Hepatocyte (in vitro differentiated cells): ENCODE measurements around the gene CCDC69. TPM values are rescaled to one million over a fixed set of nuclear protein-coding genes. Genes with fewer than 3 reads are reported as not detected.

Experiments used
- DNase-seq: peaks from one replicate; pipeline ENCODE4 v3.0.0-alpha.2; 2016; ENCODE audit warnings: low spot score
- H2AFZ ChIP-seq: fragments of 200-600 bp; sonication (generic); 2 replicates; pipeline ENCODE4 v1.6.0; 2016; ENCODE audit warnings: antibody characterized with exemption, mild to moderate bottlenecking
- H3K27ac ChIP-seq: fragments of 200-600 bp; sonication (generic); 2 replicates; pipeline ENCODE4 v1.5.1; 2016; ENCODE audit warnings: mild to moderate bottlenecking
- H3K27me3 ChIP-seq: fragments of 200-600 bp; sonication (generic); 2 replicates; pipeline ENCODE4 v1.6.1; 2016
- H3K36me3 ChIP-seq: fragments of 200-600 bp; sonication (generic); replicated peaks from 2 replicates; pipeline ENCODE4 v1.5.1; 2016; ENCODE audit warnings: low read depth; ENCODE audit not compliant: insufficient read depth
- H3K4me1 ChIP-seq: fragments of 200-600 bp; sonication (generic); 2 replicates; pipeline ENCODE4 v1.5.1; 2016; ENCODE audit warnings: mild to moderate bottlenecking, moderate library complexity; ENCODE audit not compliant: insufficient read depth
- H3K4me2 ChIP-seq: fragments of 200-600 bp; sonication (generic); 2 replicates; pipeline ENCODE4 v1.6.0; 2016
- H3K4me3 ChIP-seq: fragments of 200-600 bp; sonication (generic); 2 replicates; pipeline ENCODE4 v1.5.1; 2016; ENCODE audit warnings: mild to moderate bottlenecking
- H3K79me2 ChIP-seq: fragments of 200-600 bp; sonication (generic); 2 replicates; pipeline ENCODE4 v1.6.0; 2017; ENCODE audit warnings: mild to moderate bottlenecking
- H3K9me2 ChIP-seq: fragments of 200-600 bp; sonication (generic); replicated peaks from 2 replicates; pipeline ENCODE4 v1.6.0; 2017; ENCODE audit warnings: mild to moderate bottlenecking; ENCODE audit not compliant: insufficient read depth
- H3K9me3 ChIP-seq: fragments of 200-600 bp; sonication (generic); 2 replicates; pipeline ENCODE4 v1.5.1; 2016; ENCODE audit warnings: low read depth, mild to moderate bottlenecking
- H4K20me1 ChIP-seq: fragments of 200-600 bp; sonication (generic); 2 replicates; pipeline ENCODE4 v1.6.0; 2016; ENCODE audit warnings: mild to moderate bottlenecking; ENCODE audit not compliant: insufficient read depth, poor library complexity, severe bottlenecking
- CTCF ChIP-seq: fragments of 200-600 bp; sonication (generic); IDR thresholded peaks from 2 replicates; pipeline ENCODE4 v1.5.1; 2016; ENCODE audit warnings: antibody characterized with exemption, mild to moderate bottlenecking; ENCODE audit not compliant: poor library complexity
- EZH2 ChIP-seq: fragments of 200-600 bp; sonication (generic); IDR thresholded peaks from 2 replicates; pipeline ENCODE4 v1.6.1; 2016; ENCODE audit warnings: antibody characterized with exemption, mild to moderate bottlenecking, borderline replicate concordance
- EZH2phosphoT487 ChIP-seq: fragments of 200-600 bp; sonication (generic); IDR thresholded peaks from one replicate; pipeline ENCODE4 v1.6.1; 2018; ENCODE audit warnings: antibody characterized with exemption, mild to moderate bottlenecking, low read depth, moderate library complexity; ENCODE audit not compliant: unreplicated experiment, severe bottlenecking
- WGBS: methylation state at CpG from one replicate; pipeline ENCODE4 v1.1.6; 2016; ENCODE audit warnings: low lambda C conversion rate; ENCODE audit errors: missing lambda C conversion rate; 5-methylcytosine and 5-hydroxymethylcytosine counted together
- polyA plus RNA-seq: library from polyadenylated mRNA; unstranded; fragments of >200 nt; fragmentation: Nextera tagmentation; extraction: Ambion mirVana; gene quantifications from 2 replicates; pipeline ENCODE4 v1.2.1, GENCODE V29; 2016
- total RNA-seq: library from RNA; depleted of rRNA; stranded (reverse); fragments of >200 nt; gene quantifications from 2 replicates; pipeline ENCODE4 v1.2.3, GENCODE V29; 2014

Gene CCDC69
- total and polyA plus RNA-seq, 2 experiments from 2014 or later, result 22.4 to 27.3 TPM

DNA sequence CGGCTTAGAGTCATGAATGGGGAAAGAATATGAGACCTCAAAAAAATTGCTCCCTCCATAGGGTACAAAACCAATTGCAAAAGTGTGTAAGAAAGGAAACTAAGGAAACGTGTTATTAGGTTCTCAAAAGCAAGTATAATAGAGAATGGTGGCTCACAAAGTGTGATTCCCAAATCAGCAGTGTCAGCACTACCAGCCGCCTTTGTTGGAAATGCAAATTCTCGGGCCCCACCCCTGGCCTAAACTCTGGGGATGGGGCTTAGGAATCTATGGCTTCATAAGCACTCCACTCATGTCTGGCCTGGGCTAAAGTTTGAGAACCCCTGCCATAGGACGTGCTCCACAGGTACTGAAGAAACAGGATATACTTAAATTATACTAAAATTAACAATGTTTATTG, 1.6 kb upstream of the CCDC69 start:
- no peak overlapping the region for H3K27ac ChIP-seq
- H3K27me3 ChIP-seq, result no peaks in the 10 kb centered on the region
- no peaks in the 10 kb centered on the region for H3K9me2 ChIP-seq
- no peaks in the 10 kb centered on the region for H4K20me1 ChIP-seq
- no peaks in the 10 kb centered on the region for H3K36me3 ChIP-seq
- no peak overlapping the region for H3K4me2 ChIP-seq
- peaks cover 5% of the 10 kb centered on the region for H3K4me1 ChIP-seq
- TF ChIP-seq EZH2phosphoT487, result no peak
- TF ChIP-seq EZH2, result no peak
- TF ChIP-seq CTCF, result no peak
- H3K79me2 ChIP-seq, result peaks cover 15% of the 10 kb centered on the region
- 68% methylated on average over 5 of the region's 5 CpGs for WGBS
- no peak overlapping the region for H3K4me3 ChIP-seq
- DNase-seq, result no peak
- no peaks in the 10 kb centered on the region for H3K9me3 ChIP-seq
- H2AFZ ChIP-seq, result no peak overlapping the region

GRCh38 chr5:151225071-151225470, 1.2 kb upstream of the CCDC69 start:
- Histone ChIP-seq H3K4me2 (no peak overlapping the region), H4K20me1 (no peaks in the 10 kb centered on the region), H3K79me2 (peaks cover 15% of the 10 kb centered on the region), H3K4me3 (no peak overlapping the region), H2AFZ (no peak overlapping the region), H3K36me3 (no peaks in the 10 kb centered on the region), H3K27ac (no peak overlapping the region), H3K9me3 (no peaks in the 10 kb centered on the region), H3K9me2 (no peaks in the 10 kb centered on the region), H3K4me1 (peaks cover 5% of the 10 kb centered on the region), H3K27me3 (no peaks in the 10 kb centered on the region)
- 98% methylated on average over 4 of the region's 4 CpGs for WGBS
- no peak for TF ChIP-seq CTCF
- no peak for TF ChIP-seq EZH2phosphoT487
- no peak for TF ChIP-seq EZH2
- no peak for DNase-seq

DNA sequence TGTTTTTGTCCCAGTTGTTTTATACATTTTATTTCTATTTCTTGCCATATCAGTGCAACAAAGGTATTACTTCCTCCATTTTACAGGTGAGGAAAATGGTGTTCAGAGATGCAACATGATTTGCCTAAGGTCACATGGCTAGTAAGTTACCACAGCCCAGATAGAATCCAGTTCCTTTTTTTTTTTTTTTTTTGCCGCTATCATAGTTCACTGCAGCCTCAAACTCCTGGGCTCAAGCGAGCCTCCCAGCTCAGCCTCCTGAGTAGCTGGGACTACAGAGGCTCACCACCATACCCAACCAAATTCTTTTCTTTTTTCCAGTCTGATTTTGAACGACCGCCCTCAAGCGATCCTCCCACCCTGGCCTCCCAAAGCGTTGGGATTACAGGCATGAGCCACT, 480 bp upstream of the CCDC69 start:
- TF ChIP-seq EZH2phosphoT487, result no peak
- TF ChIP-seq EZH2, result no peak
- TF ChIP-seq CTCF, result no peak
- Histone ChIP-seq H3K9me2 (no peaks in the 10 kb centered on the region), H3K27ac (no peak overlapping the region), H3K4me2 (peak overlapping the region; percentile 90), H4K20me1 (no peaks in the 10 kb centered on the region), H3K9me3 (no peaks in the 10 kb centered on the region), H3K27me3 (no peaks in the 10 kb centered on the region), H3K4me1 (peaks cover 5% of the 10 kb centered on the region), H3K36me3 (no peaks in the 10 kb centered on the region), H3K4me3 (peak overlapping the region; percentile 87), H2AFZ (peak overlapping the region; percentile 92), H3K79me2 (peaks cover 17% of the 10 kb centered on the region)
- WGBS, result 93% methylated on average over 6 of the region's 6 CpGs
- no peak for DNase-seq
